Measurements from ENCODE around the gene FOLR1. TPM values are rescaled to one million over a fixed set of nuclear protein-coding genes. Genes with fewer than 3 reads are reported as not detected.
"Not testable (repeated sequence)": the region's sequence is repeated elsewhere in the genome, so short reads cannot be mapped to it uniquely, and the experiment has no call there.

The FOLR1 gene
- 1 to 10 TPM in 1 of 3 donors, under 1 TPM in 1, not detected in 1; 0.58 to 2.7 TPM for polyA plus RNA-seq

- H3K27ac ChIP-seq (ENCODE audit: low read depth, low read length): no peak within 1 kb of the TSS
- 78 to 83% (median 78%) methylated on average over 5 of the region's 5 CpGs for WGBS, 3 donors
Measured at GRCh38 chr11:72191961-72192381, at the start of gene FOLR1. FOLR1 (plus strand) TSS chr11:72192140; CDS start chr11:72192174, 34 bp downstream.

DNA sequence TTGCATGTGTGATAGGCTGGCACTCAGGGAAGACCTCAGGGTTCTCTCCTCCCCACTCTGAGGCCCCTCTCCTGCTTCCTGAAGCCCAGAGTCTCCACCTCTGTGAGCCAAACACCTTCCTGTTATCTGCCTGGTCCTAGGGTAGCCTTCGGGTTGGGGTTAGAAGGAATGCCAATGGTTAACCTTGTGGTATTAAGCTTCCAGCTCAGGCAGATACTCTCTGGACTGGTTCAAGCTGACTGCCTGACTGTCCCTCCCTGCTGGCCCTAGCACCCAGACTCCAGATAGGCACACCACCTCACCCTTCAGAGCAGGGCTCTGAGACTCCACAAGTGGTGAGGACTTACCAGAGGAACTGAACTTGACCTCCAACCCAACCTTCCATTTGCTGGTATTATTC is 49.4 kb upstream of the FOLR1 start:
- 44 to 89% (median 56%) methylated on average over 1 of the region's 1 CpG for WGBS, 3 donors
- H3K27ac ChIP-seq (ENCODE audit: low read depth, low read length): not testable (repeated sequence)

GRCh38 chr11:72144807-72145565 is 47.0 kb upstream of the FOLR1 start:
- WGBS, 3 donors: 83 to 87% (median 86%) methylated on average over 4 of the region's 4 CpGs
- H3K27ac ChIP-seq (ENCODE audit: low read depth, low read length): no peak overlapping the region

- WGBS, 3 donors: 32 to 37% (median 37%) methylated on average over 2 of the region's 2 CpGs
Measured at GRCh38 chr11:72146625-72147024, 45.3 kb upstream of the FOLR1 start.

GRCh38 chr11:72150882-72151281 is 41.1 kb upstream of the FOLR1 start:
- WGBS, 3 donors: 70 to 80% (median 71%) methylated on average over 4 of the region's 4 CpGs
- no peak overlapping the region for H3K27ac ChIP-seq (ENCODE audit: low read depth, low read length)

More at GRCh38 chr11:72146625-72147024, 45.3 kb upstream of the FOLR1 start:
- H3K27ac ChIP-seq (ENCODE audit: low read depth, low read length): no peak overlapping the region

- H3K27ac ChIP-seq (ENCODE audit: low read depth, low read length): not testable (repeated sequence)
- WGBS, 3 donors: 80 to 90% (median 90%) methylated on average over 6 of the region's 6 CpGs
Measured at GRCh38 chr11:72153874-72154273, 38.1 kb upstream of the FOLR1 start.

DNA sequence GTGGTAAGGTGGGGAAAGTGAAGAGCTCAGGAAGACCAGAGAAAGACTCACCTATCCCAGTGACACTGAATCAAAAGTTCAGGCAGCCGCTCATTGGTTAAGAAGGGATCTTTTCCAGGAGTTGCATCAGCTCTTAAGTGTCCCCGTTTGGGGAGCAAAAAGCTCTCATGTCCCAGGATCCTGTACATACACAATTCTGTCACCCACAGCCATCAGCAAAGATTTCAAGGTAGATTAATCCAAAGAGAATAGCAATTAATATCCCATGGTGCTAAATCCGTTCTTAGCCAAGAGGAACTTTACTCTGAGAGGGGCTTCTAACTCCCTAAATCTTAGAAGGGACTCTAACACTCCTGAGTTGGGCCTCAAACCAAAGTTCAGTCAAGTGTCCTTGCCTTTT is 37.1 kb upstream of the FOLR1 start:
- no peak overlapping the region for H3K27ac ChIP-seq (ENCODE audit: low read depth, low read length)
- 88 to 91% (median 89%) methylated on average over 3 of the region's 3 CpGs for WGBS, 3 donors

DNA sequence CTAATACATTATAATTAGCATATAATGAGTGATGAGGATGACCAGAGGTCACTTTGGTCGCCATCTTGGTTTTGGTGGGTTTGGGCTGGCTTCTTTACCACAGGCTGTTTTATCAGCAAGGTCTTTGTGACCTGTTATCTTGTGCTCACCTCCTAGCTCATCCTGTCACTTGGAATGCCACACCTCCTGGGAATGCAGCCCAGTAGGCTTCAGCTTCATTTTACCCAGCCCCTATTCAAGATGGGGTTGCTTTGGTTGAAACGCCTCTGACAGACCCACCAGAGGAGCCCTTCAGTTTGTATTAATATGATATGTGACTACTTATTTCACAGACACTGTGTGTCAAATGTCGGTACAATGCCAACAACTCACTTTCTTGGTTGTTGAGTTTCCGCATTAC is 36.2 kb upstream of the FOLR1 start:
- 83 to 90% (median 86%) methylated on average over 4 of the region's 4 CpGs for WGBS, 3 donors
- no peak overlapping the region for H3K27ac ChIP-seq (ENCODE audit: low read depth, low read length)

- WGBS, 3 donors: 69 to 88% (median 79%) methylated on average over 4 of the region's 4 CpGs
- H3K27ac ChIP-seq (ENCODE audit: low read depth, low read length): no peak overlapping the region
Measured at GRCh38 chr11:72157131-72157530, 34.8 kb upstream of the FOLR1 start.

- 71 to 81% (median 81%) methylated on average over 2 of the region's 2 CpGs for WGBS, 3 donors
Measured at GRCh38 chr11:72160319-72160718, 31.6 kb upstream of the FOLR1 start.

GRCh38 chr11:72162891-72163492 is 28.9 kb upstream of the FOLR1 start:
- 78 to 87% (median 82%) methylated on average over 16 of the region's 16 CpGs for WGBS, 3 donors

More at GRCh38 chr11:72160319-72160718, 31.6 kb upstream of the FOLR1 start:
- no peak overlapping the region for H3K27ac ChIP-seq (ENCODE audit: low read depth, low read length)

DNA sequence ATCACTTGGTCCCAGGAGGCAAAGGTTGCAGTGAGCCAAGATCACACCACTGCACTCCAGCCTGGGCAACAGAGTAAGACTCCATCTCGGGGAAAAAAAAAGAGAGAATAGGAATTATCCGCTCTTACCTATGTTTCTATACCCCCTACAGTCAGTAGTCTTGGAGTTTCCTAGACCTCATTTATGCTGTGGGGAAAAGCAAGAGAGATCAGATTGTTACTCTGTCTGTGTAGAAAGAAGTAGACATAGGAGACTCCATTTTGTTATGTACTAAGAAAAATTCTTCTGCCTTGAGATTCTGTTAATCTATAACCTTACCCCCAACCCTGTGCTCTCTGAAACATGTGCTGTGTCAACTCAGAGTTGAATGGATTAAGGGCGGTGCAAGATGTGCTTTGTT is 27.8 kb upstream of the FOLR1 start:
- not testable (repeated sequence) for H3K27ac ChIP-seq (ENCODE audit: low read depth, low read length)
- WGBS, 3 donors: 79 to 100% (median 97%) methylated on average over 2 of the region's 3 CpGs

More at GRCh38 chr11:72162891-72163492, 28.9 kb upstream of the FOLR1 start:
- no peak overlapping the region for H3K27ac ChIP-seq (ENCODE audit: low read depth, low read length)

DNA sequence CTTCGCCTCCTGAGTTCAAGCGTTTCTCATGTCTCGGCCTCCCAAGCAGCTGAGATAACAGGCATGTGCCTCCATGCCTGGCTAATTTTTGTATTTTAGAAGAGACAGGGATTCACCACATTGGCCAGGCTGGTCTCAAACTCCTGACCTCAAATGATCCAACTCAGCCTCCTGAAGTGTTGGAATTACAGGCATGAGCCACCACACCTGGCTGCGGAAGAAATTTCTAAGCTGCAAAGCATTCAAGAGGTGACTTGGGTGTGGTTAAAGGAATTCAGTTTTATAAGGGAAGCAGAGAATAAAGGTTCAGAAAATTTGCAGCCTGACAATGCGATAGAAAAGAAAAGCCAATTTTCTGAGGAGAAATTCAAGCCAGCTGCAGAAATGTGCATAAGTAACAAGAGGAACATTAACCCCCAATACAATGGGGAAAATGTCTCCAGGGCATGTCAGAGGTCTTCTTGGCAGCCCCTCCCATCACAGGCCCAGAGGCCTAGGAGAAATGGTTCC is 22.8 kb upstream of the FOLR1 start:
- 90 to 99% (median 98%) methylated on average over 5 of the region's 5 CpGs for WGBS, 3 donors
- not testable (repeated sequence) for H3K27ac ChIP-seq (ENCODE audit: low read depth, low read length)

DNA sequence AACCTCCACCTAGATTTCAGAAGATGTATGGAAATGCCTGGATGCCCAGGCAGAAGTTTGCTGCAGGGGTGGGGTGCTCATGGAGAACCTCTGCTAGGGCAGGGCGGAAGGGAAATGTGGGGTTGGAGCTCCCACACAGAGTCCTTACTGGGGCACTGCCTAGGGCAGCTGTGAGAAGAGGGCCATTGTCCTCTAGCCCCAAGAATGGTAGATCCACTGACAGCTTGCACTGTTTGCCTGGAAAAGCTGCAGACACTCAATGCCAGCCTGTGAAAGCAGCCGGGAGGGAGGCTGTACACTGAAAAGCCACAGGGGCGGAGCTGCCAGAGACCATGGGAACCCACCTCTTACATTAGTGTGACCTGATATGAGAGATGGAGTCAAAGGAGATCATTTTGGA is 22.2 kb upstream of the FOLR1 start:
- not testable (repeated sequence) for H3K27ac ChIP-seq (ENCODE audit: low read depth, low read length)
- 81 to 93% (median 86%) methylated on average over 3 of the region's 3 CpGs for WGBS, 3 donors

DNA sequence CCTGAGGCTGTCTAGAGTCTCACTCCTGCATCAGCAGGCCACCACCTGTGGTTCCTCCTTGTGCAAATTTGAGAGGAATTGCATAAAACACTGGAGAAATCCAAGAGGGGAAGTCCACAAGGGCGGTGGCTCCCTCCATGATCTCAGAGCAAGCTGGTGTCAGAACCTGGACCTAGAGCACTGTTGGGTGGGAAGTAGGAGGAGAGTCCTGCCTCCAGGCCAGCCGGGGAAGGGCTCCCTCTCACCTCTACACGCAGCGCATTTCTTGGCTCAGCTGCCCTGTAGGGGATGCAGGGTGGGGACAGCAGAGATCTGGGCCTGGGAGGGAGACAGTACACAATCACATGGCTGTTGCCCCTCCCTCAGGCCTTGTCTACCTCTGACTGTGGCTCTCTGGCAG is 19.9 kb upstream of the FOLR1 start:
- not testable (repeated sequence) for H3K27ac ChIP-seq (ENCODE audit: low read depth, low read length)
- WGBS, 3 donors: 56 to 70% (median 61%) methylated on average over 4 of the region's 4 CpGs

- no peak overlapping the region for H3K27ac ChIP-seq (ENCODE audit: low read depth, low read length)
- WGBS, 3 donors: 69 to 95% (median 95%) methylated on average over 3 of the region's 3 CpGs
Measured at GRCh38 chr11:72173291-72173690, 18.6 kb upstream of the FOLR1 start.

DNA sequence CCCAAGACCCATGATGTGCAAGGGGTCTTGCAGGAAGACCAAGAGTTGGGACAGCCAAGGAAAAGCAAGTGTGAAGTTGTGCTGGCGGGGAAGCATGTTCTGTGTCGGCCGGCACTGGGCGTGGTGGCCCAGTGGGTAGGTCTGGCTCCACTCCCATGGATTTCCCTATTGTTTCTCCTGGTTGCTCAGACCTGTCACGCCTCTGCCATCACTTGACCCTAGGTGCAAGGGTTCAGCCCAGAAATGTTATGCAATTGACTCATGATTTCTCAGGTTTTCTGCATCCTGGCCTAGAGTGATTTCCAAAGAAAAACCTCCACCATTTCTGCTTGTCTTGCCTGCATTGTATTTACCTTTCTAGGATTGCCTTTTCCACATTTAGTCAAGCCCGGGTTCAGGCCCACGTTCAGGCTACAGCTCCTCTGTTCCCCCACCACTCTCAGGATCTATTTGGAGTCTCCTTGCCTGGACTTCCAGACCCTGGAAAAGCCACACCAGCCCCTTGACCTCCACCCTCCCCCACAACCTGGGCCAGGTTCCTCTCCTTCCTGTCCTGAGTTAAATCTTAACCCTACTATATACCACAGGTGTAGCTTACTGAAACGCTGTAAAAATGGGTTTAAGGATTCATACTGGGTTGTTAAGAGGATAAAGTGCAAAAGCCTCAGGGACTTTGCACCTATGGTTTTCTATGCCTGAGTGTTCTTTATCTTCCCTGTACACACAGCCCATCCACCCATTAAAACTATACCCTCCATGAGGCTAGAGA is 17.5 kb upstream of the FOLR1 start:
- no peak overlapping the region for H3K27ac ChIP-seq (ENCODE audit: low read depth, low read length)
- WGBS, 3 donors: 76 to 83% (median 78%) methylated on average over 8 of the region's 8 CpGs

DNA sequence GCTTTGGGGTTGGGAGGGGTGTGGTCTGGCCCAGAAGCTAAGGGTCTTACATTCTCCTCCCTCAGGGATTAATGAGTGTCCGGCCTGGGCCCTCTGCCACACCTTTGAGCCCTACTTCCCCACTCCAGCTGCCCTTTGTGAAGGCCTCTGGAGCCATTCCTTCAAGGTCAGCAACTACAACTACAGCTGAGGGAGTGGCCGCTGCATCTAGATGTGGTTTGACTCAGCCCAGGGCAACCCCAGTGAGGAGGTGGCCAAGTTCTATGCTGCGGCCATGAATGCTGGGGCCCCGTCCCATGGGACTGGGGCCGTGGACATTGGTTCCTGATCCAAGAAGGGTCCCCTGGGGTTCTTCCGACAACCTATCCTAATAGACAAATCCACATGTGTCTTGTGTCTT is 14.3 kb upstream of the FOLR1 start:
- no peak overlapping the region for H3K27ac ChIP-seq (ENCODE audit: low read depth, low read length)
- 75 to 88% (median 86%) methylated on average over 6 of the region's 6 CpGs for WGBS, 3 donors

All from adipose tissue (tissue), 3 donors.